ENCODE data around the gene SNX10.

- TF ChIP-seq CTCF (conservative IDR thresholded peaks at IDR 0.05 in 1 of 2, IDR thresholded peaks at IDR 0.05 in 1 of 2; ENCODE audit: low read depth in 1 of 2, low read length in 2 of 2) (no peak), EZH2 (IDR thresholded peaks at IDR 0.05; ENCODE audit: low read length, missing control alignments) (no peak)
Measured at GRCh38 chr7:26343320-26343832, 51.7 kb downstream of the SNX10 start.

Measured in fibroblast of lung (primary cell).